ENCODE measurements around the gene TSPAN3. TPM values are rescaled to one million over a fixed set of nuclear protein-coding genes. Genes with fewer than 3 reads are reported as not detected.

TSPAN3 gene
- total RNA-seq: 100 to 1,000 TPM; 229 to 361 (median 341) TPM

DNA sequence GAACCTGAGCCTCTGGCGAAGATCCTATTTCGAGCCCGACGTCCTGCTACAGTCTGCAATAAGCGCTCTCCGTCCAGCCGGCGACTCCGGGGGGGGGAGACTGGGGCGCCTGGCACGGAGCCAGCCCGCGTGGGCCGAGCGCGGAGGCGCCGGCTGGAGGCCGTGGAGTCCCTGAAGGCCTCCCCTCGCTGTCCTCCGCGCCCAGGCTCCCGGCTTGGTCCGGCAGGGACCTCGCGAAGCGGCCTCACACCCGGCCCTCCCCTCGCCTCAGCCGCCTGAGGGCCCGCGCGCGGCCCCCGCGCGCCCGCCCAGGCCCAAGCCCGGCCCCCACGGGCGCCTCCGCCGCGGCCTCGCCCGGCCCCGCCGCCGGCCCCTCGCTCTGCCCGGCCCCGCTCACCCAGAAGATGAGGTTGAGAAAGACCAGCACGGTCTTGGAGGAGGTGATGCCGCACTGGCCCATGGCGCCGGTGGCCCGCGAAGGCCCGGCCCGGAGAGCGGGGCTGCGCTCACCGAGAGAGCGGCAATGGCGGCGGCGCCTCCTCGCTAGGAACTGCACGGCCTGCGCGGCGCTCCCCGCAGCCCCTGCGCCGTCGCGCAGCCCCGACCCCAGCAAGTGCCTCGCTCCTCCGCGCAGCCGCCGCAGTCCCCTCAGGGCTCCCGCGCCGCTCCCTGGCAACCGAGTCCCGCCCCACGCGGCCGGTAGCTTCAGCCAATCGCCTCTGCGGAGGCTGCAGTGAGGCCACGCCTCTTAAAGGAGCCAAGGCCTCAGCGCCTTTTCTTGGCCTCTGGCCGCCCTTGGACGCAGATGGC is at the start of gene TSPAN3:
TSPAN3 (minus strand) TSS at position 615 of the 810 bp plus-strand sequence; CDS start at position 460, 155 bp downstream.
- Histone ChIP-seq H3K27ac (peak within 1 kb of the TSS; percentile 88 to 97 (median 92)), H3K4me3 (peak within 1 kb of the TSS; percentile 61 to 84 (median 70)), H3K9me3 (no peaks in the 10 kb centered on the region), H3K27me3 (no peaks in the 10 kb centered on the region), H3K4me1 (peaks cover 31 to 45% of the 10 kb centered on the region in 2 donors), H3K36me3 (no peaks in the 10 kb centered on the region)
- intact Hi-C loops (cut with DNase I; ENCODE audit: low total_unique reads) (loop anchor here (5.0 kb wide), 1 partner anchor 347 kb away; no protein-coding TSS in a partner anchor), in situ Hi-C loops (cut with MboI; ENCODE audit: low sequenced_read_pairs in 4 of 4) (no loop called here)
- ATAC-seq (peak; percentile 91), DNase-seq (peak; percentile 88 to 93)
- TF ChIP-seq, protein P1, sequence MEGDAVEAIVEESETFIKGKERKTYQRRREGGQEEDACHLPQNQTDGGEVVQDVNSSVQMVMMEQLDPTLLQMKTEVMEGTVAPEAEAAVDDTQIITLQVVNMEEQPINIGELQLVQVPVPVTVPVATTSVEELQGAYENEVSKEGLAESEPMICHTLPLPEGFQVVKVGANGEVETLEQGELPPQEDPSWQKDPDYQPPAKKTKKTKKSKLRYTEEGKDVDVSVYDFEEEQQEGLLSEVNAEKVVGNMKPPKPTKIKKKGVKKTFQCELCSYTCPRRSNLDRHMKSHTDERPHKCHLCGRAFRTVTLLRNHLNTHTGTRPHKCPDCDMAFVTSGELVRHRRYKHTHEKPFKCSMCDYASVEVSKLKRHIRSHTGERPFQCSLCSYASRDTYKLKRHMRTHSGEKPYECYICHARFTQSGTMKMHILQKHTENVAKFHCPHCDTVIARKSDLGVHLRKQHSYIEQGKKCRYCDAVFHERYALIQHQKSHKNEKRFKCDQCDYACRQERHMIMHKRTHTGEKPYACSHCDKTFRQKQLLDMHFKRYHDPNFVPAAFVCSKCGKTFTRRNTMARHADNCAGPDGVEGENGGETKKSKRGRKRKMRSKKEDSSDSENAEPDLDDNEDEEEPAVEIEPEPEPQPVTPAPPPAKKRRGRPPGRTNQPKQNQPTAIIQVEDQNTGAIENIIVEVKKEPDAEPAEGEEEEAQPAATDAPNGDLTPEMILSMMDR (IDR thresholded peaks at IDR 0.05 in 4 of 5, conservative IDR thresholded peaks at IDR 0.05 in 1 of 5): no peak
- peak; percentile 95 to 97 for TF ChIP-seq POLR2A (IDR thresholded peaks at IDR 0.05)

DNA sequence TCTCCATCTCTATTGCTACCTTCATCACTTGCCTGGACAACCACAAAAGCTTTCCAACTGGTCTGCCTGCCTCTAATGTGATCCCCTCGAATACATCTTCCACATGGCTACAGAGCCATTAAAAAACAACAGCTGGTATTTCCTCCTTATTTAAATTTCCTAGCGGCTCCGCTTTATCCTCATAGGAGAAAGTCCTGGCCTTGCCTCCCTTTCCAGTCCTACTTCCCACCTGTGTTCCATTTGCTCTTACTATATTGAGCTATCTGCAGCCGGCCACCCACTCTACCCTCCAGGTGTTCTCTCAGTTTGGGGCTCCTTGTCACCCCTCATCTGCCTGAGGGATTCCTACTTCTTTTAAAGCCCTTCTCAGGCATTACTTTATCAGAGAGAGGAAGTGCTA is 49.7 kb upstream of the TSPAN3 start:
- intact Hi-C loops (cut with DNase I; ENCODE audit: low total_unique reads) (no loop called here), in situ Hi-C loops (cut with MboI; ENCODE audit: low sequenced_read_pairs in 4 of 4) (loop anchor here in 1 of 4 donors (25.0 kb wide), 1 partner anchor 417 kb away; no protein-coding TSS in a partner anchor)
- Histone ChIP-seq H3K4me1 (peaks cover 4 to 11% of the 10 kb centered on the region in 2 donors), H3K27ac (no peak overlapping the region), H3K4me3 (no peak overlapping the region), H3K9me3 (no peaks in the 10 kb centered on the region), H3K27me3 (no peaks in the 10 kb centered on the region), H3K36me3 (no peaks in the 10 kb centered on the region)
- ATAC-seq (no peak), DNase-seq (no peak)
- TF ChIP-seq, protein P1 (IDR thresholded peaks at IDR 0.05 in 4 of 5, conservative IDR thresholded peaks at IDR 0.05 in 1 of 5): no peak
- TF ChIP-seq POLR2A (IDR thresholded peaks at IDR 0.05): no peak

DNA sequence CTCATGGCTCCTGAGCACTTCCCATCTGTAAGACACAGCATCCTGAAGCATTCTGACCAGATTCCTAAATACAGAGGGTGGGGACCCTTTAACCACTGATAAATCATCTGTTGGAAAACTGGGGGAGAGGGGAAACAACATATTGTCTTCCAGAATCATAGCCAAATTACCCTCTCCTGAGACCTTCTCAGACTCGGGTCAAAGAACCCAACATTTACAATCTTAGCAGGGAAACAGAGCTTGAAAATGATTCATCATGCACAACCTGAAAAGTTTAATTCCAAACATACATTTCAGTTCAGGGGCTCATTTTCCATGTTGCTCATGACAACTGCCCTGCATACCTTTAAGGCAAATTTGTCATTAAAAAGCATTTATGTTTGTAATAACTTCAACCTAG is 48.5 kb upstream of the TSPAN3 start:
- intact Hi-C loops (cut with DNase I; ENCODE audit: low total_unique reads): no loop called here
- DNase-seq (no peak), ATAC-seq (no peak)
- in situ Hi-C loops (cut with MboI; ENCODE audit: low sequenced_read_pairs in 4 of 4): loop anchor here in 3 of 4 donors (5.0 to 25.0 kb wide), 2 partner anchors 418 to 423 kb away; no protein-coding TSS in a partner anchor
- H3K9me3 ChIP-seq: no peaks in the 10 kb centered on the region
- H3K27ac ChIP-seq: no peak overlapping the region
- no peaks in the 10 kb centered on the region for H3K27me3 ChIP-seq
- peaks cover 4 to 9% of the 10 kb centered on the region in 2 donors for H3K4me1 ChIP-seq
- H3K36me3 ChIP-seq: peaks cover 0 to 1% of the 10 kb centered on the region in 2 donors
- H3K4me3 ChIP-seq: no peak overlapping the region
- no peak for TF ChIP-seq POLR2A (IDR thresholded peaks at IDR 0.05)
- TF ChIP-seq, protein P1 (IDR thresholded peaks at IDR 0.05 in 4 of 5, conservative IDR thresholded peaks at IDR 0.05 in 1 of 5): no peak

DNA sequence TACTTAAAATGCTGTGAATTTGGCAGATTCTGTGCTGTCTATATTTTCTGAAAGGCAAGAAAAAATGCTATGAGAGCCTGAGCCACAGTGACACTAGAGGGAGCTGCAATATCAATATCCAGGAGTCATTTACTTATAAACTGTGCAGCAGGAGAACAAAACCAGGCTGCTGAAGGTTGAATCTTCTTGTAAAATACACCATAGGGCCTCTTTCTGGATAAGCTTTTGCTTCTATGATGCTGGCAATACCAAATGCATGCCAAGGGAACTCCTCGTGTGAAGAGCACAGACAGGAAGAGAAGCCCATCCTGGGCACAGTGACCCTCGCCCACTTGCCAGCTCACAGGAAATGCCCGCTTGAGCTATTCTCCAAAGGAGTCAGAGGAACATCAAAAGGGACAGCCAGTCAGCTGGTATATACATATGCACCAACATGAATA is 48.0 kb upstream of the TSPAN3 start:
- no peak for TF ChIP-seq POLR2A (IDR thresholded peaks at IDR 0.05)
- TF ChIP-seq, protein P1 (IDR thresholded peaks at IDR 0.05 in 4 of 5, conservative IDR thresholded peaks at IDR 0.05 in 1 of 5): peak; percentile 36 to 63 (median 54)
- no peak for DNase-seq
- intact Hi-C loops (cut with DNase I; ENCODE audit: low total_unique reads) (no loop called here), in situ Hi-C loops (cut with MboI; ENCODE audit: low sequenced_read_pairs in 4 of 4) (loop anchor here in 3 of 4 donors (5.0 to 25.0 kb wide), 2 partner anchors 418 to 423 kb away; no protein-coding TSS in a partner anchor)
- Histone ChIP-seq H3K36me3 (peaks cover 0 to 6% of the 10 kb centered on the region in 2 donors), H3K9me3 (no peaks in the 10 kb centered on the region), H3K27ac (no peak overlapping the region), H3K27me3 (no peaks in the 10 kb centered on the region), H3K4me1 (peaks cover 4 to 9% of the 10 kb centered on the region in 2 donors), H3K4me3 (no peak overlapping the region)
- peak; percentile 50 to 60 for ATAC-seq

Measured in gastrocnemius medialis (tissue), 4 donors.